NCI-H748 (cell line): ENCODE data around the gene PLEKHN1.
A peak's percentile ranks its signal among the peaks of the same experiment; 100 is the strongest.
"Not testable (repeated sequence)": the region's sequence is repeated elsewhere in the genome, so short reads cannot be mapped to it uniquely, and the experiment has no call there.

Experiments
- DNase-seq: peaks from one replicate; lab custom pipeline; 2025; ENCODE audit not compliant: unreplicated experiment; lab: John Stamatoyannopoulos, UW

The PLEKHN1 gene

DNA sequence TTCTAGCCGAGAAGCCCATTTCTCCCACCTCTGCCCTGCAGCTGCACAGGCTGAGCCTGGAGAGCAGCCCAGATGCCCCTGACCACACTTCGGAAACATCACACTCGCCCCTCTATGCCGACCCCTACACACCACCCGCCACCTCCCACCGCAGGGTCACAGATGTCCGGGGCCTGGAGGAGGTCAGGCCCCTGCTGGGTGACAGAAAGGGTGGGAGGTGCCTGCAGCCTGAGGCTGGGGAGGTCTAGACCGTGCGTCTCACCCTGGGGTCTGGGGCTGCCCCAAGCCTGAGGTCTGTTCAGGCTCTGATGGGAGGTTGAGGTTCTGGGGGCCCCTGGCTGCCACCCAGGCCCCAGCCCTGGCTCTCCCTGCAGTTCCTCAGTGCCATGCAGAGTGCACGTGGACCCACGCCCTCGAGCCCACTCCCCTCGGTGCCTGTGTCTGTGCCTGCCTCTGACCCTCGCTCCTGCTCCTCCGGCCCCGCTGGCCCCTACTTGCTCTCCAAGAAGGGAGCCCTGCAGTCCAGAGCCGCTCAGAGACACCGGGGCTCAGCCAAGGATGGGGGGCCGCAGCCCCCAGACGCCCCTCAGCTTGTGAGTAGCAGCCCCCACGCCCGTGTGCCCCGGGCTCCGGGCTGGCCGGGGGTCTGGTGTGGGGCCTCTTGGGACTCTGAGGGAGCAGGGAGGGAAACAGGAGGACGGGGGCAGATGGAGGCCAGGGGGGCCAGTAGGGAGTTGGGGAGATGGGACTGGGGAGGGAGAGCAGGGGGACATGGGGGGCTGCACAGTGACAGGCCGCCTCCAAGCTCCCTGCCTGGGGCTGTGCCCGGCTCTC is 7.4 kb downstream of the PLEKHN1 start:
- DNase-seq: no peak

DNA sequence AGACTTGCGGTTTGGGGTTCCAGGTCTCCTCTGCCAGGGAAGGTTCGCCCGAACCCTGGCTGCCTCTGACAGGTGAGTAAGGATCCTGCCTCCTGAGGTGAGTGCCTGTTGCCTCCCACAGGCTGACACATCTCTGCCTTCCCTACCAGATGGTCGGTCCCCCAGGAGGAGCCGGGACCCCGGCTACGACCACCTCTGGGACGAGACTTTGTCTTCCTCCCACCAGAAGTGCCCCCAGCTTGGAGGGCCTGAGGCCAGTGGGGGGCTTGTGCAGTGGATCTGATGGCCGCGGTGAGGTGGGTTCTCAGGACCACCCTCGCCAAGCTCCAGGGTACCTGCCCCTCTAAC is 8.0 kb downstream of the PLEKHN1 start:
- no peak for DNase-seq

DNA sequence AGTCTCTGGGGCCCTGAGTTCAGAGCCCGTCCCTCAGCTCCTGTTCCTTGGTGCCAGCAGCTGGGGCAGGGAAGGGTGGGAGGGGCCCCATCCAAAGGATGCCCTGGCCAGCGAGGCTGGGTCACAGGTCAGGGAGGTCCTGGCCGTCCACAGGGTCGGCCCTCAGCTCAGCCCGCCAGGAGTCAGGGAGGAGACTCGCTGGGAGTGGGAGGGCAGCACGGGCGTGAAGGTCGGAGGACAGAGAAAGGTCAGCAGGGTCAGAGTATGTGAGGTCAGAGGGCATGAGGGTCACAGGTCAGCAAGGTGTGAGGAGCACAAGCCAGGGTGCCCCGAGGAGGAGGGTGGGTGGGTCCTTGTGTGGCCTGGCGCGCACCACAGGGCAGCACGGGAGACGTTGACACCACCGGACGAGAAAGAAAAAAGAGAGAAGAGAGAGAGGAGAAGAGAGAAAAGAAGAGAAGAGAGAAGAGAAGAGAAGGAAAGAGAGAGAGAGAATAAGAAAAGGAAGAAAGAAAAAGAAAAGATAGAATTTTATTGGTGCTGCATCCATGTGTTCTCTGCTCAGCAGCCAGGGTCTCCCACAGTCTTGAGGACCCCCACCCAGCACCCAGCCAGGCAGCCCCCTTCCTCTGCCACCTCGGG is 8.5 kb downstream of the PLEKHN1 start:
- DNase-seq: no peak

DNA sequence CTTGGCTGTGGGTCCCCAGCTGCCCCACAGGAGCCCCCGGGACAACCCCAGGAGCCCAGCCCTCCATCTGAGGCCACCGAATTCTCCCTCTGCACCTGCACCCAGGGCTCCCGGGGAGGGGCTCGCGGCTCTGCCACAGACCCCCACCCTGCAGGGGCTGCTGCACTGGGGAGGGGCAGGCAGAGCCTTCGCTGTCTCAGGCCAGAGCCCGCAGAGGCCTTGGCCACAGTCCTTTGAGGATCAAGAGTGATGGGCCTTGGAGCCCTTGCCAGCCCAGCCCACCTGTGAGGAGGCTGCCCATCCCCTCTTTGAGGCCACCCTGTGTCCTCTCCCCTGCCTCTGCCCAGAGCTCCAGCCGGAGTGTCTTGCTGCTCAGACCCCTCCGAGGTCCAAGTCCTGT is 9.1 kb downstream of the PLEKHN1 start:
- no peak for DNase-seq

DNA sequence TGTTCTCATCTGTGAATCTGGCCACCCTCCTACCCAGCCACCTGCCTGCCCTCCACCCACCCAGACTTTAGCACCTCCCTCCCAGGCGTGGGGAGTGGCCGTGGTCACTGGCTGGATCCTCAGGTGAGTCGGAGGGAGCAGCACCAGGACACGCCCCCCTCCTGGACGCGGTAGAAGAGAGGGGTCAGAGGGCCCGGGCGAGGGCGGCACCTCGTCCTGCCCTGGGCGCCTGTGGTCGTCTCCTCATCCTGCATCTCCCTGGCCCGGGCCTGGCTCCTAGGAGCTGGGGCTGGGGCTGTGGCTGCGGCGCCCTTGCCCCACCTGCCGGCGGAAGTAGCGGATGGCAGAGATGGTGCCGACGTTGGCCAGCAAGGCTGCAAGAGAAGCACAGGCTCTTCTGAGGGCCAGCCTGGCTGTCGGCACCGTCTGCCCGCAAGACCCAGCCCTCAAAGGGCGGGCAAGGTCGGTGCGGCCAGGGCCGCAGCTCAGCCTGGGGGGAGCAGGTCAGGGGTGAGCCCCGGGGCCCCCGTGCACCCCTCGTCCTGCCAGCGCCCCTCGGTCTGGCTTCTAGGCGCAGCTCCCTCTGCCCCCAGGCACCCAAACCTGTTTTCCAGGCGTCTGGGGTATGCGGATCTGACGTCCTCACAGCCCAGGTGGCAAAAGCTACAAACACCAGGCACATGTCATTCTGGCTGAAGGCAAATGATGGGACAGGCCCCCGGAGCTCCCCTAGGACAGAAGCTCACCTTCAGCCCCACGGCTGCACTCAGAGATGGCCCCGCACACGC is 9.8 kb downstream of the PLEKHN1 start:
- peak; percentile 77 for DNase-seq

DNA sequence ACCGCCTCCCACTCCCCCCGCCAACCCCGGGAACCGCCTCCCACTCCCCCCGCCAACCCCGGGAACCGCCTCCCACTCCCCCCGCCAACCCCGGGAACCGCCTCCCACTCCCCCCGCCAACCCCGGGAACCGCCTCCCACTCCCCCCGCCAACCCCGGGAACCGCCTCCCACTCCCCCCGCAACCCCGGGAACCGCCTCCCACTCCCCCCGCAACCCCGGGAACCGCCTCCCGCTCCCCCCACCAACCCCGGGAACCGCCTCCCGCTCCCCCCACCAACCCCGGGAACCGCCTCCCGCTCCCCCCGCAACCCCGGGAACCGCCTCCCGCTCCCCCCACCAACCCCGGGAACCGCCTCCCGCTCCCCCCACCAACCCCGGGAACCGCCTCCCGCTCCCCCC is 10.5 kb downstream of the PLEKHN1 start:
- not testable (repeated sequence) for DNase-seq

DNA sequence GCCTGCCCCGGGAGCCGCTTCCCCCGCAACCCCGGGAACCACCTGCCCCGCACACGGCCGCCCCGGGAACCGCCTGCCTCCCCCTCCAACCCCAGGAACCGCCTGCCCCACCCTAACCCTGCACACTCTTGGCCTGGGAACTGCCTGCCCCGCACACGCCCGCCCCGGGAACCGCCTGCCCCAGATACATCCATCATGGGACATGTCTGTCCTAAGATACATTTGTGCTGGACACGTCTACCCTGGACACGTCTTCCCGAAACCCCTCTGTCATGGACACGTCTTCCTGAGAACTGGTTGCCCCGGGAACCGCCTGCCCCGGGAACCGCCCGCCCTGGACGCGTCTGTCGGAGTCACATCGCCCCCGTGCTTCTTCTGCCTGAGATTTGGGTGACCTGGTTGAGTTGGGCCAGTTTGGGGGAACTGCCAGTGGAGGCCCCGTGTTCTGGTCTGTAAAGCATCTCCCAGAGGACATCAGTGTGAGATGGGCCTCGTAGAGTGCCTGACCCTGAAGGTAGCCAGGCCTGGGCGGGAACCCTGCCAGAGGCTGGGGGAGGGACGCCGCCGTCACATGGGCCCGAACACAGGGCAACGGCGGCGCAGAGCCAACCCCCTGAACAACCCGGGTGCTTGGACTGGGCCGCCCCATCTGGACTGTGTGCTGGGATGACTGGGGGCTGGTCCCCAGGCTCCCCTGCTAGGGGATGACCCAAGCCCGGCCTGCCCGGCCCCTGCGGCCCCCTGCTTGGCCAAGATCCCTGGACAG is 12.0 kb downstream of the PLEKHN1 start:
- DNase-seq: peak; percentile 24

DNA sequence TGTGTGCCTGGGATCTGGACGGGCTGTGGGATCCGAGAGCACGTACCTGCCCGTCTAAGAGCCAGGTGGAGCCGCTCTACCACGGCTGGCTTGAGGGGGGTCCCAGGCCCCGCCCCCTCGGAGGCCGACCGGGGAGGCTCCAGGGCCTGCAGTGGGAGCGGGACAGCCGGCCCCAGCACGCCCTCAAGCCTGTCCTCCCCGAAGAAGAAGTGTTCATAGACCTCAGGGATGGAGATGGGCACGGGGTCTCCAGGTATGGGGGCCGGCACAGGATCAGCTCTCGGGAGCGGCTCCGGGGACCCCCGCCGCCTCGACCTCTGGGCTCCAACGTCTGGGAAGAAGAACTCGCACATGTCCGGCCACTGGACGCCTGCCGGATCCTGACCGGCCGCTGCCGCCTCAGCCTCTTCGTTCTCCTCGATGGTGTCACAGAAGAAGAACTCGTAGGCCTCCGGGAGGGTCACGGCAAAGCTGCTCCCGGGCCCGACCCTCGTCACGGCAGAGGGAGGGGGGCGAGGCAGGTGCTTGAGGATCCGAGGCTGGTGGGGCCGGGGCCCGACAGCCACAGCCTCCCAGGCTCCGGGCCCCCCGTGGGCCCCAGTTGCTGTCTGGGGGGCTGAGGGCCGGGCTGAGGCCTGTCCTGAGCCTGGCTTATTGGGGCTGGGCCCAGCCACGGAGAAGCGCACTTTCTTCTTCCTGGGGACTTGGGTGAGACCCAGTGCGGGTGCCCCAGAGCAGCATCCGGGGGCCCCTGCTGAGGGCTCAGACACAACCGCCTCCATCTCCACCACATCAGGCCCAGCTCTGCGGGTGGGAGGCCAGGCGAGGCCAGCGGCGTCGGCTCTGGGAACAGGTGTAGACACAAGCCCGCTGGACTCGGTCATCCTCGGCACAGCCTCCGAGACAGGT is 12.8 kb downstream of the PLEKHN1 start:
- DNase-seq: no peak

DNA sequence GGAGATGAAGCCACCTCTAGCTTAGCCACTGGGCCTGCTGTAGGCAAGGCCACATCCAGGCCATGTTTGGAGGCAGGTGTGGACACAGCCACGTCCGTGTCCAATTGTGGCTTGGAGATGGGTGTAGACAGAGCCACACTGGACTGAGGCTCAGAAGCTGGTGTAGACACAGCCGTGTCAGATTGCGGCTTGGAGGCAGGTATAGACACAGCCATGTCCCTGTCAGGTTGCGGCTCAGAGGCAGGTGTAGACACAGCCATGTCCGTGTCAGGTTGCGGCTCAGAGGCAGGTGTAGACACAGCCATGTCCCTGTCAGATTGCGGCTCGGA is 13.4 kb downstream of the PLEKHN1 start:
- DNase-seq: peak; percentile 14

DNA sequence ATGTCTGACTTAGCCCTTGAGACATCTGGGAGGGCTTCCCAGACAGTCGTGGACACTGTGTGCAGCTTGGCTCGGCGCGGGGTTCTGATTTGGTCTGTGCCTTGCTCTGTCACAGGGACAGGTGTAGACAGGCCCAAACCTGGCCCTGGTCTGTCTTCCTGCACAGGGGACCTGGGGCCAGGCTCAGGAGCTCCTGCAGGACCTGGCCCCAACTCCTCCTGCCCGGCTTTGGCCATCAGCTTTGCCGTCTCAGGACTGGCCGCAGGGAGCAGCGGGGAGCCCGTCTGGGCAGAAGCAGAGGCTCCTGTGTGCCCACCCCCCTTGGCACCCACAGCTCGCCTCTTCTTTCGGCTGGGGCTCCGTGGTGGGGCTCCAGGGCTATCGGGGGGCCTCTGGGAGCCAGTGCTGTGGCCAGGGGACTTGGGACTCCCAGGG is 13.9 kb downstream of the PLEKHN1 start:
- no peak for DNase-seq

DNA sequence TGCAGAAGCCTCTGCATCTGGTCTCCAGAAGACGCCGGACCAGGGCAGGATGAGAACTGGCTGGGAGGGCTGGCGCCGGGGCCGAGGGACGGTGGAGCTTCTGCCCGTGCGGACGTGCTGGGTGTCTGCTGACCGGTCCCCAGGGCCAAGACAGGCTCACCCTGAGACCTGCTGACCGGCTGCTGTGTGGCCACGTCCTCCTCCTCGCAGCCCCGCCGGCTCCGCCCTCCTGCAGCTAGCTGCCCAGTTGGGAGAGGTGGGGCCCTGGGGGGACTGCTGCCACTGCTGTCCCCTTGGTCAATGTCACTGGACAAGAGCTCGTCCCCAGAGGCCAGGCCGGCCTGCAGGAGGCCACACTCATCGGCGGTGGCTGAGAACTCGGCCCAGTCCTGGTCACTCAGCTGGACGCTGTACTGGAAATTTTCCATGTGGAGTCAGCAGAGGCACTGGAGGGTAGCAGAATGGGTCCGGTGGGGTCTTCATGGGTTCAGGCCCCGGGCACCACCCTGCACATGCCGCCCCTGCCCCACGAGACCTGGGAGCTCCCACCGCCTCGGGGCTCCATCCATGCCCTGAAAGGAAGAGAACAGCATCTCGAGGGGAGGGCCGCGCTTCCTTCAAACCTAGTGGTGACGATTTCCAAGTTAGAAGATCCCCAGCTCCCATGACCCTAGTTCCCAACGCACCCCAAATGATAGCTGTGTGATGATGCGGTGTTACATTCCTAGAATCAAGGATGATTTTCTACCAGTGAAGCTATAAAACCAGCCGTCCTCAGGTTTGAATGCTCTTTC is 14.5 kb downstream of the PLEKHN1 start:
- DNase-seq: no peak

DNA sequence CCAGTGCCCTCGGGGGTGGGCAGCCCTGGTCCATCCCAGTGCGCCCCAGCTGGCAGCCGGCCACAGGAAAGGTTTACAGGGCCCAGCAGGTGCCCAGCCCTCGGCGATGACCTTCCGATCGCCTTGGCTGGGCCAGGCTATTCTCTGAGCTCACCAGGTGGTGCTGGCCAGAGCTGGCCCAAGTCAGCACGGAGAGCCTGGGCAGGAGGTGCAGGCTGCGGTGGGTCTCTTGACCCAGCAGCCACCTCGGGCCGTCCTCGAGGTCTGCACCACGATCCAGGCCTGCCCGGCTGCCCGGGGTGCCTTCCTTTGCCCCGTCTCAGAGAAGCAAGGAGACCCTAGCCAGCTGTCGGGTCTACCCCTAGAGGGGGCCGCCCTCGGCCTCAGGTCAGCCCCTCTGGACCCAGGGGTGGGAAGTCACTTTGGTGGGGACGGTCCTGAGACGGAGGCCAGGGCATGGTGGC is 15.2 kb downstream of the PLEKHN1 start:
- DNase-seq: no peak

DNA sequence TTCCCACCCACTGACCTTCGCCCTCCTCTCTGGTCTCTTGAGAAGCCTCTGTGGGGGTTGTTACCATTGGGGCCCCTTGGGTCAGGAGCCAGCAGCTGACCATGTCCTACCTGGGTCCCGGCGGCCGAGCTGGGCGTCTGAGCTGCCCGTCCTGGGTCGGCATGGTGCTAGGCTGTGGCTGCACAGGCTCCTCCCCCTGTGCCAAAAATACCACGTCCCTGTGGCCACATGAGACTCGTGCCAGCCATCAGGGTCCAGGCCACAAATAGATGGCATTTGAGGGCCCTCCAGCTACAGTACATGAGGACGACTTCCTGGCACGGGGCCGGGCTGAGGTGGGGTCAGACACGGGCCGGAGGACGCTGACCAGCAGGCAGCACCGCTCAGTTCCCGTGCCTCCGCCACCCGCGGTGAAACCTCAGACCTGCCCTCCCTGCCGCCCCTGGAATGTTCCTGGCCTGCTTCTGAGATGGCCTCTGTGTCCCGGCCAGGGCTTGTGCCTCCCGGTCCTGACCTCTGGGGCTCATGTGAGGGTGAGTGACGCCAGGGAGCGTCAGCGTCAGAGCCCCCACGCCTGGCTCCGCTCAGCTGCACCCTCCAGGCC is 15.8 kb downstream of the PLEKHN1 start, which contains the start of gene PERM1:
PERM1 (minus strand) TSS at position 139 of the 604 bp plus-strand sequence. CDS start 1,064 bp downstream, outside the sequence.
- no peak for DNase-seq

DNA sequence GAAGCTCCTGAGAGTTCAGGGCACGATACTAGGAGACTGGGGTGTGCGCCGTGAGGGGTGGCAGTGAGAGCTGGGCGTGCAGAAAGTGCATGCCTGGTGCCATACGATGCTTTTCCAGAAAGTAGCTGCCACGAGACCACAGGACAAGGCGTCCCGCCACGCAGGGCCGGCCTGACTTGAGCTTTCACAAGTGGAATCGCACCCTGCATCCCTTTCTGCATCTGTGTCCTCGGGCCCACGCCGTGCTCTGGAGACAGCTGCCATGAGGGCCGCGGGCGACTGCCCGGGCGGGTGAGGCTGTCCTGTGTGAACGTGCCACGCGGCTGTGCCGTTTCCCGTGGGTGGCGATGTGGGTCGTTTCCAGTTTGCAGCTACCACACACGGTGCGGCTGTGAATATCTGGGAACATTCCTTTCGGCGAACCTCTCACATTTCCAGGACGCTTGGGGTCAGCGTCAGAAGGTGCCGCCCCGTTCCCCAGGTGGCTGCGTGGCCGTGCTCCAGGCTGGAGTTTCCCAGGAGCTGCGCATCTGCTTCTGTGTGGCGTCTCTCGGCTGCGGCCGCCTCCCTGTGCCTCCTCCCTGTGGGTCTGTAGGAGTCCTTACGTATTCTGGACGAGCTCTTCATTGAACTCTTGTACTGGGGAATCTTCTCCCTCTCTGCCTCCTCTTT is 16.6 kb downstream of the PLEKHN1 start:
- DNase-seq: no peak

DNA sequence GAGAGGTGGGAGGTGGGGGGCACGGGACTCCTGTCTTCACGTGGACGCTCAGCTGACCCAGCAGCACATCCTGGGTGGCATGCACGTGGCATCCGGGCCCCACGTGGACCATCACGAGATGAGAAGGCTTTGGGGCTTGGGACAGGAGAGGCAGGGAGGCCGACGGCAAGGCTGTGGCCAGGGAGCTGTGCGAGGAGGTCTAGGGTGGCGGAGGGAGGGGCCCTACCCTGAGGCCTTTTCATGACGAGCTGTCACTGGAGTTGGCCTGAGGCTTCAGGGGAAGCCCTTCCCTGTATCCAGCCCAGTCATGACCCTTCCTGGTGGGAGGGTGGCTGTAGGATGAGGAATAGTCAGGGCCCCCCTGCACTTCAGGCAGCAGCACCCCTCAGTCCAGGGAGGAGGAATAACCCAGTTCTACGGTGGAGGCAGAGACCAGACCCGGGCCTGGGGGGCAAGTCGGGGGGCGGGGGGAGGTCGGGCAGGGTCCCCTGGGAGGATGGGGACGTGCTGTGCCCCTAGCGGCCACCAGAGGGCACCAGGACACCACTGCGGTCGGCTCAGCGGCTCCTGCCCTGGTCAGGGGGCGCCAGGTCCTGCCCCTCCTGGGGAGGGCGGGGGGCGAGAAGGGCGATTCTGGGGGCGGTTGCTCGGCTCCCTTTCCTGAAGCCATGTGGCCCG is 17.7 kb downstream of the PLEKHN1 start:
- peak; percentile 13 for DNase-seq

DNA sequence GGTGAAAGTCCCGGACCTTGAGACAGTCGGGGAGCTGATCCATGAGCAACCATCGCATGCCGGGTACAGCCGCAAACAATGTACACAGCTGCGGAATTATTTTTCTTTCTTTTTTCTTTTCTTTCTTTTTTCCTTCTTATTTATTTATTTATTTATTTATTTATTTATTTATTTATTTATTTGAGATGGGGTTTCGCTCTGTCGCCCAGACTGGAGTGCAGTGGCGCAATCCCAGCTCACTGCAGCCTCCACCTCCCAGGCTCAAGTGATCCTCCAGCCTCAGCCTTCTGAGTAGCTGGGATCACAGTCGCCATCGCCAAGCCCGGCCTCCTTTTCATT is 18.2 kb downstream of the PLEKHN1 start:
- DNase-seq: no peak

DNA sequence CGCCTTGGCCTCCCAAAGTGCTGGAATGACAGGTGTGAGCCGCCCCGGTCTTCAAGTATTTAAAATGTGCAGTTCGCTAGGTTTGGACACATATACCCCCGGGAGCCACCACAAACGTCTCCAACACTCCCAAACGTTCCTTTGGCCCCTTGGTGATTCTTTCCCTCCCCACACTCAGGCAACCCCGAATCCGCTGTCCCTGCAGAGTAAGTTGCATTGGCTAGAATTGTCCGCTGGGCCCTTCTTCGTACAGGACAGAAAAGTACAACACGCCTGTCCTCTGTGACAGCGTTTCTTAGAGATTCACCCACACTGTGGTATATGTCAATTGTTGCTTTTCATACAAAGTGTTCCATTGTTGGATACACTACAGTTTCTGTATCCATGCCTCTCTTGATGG is 18.8 kb downstream of the PLEKHN1 start:
- no peak for DNase-seq

DNA sequence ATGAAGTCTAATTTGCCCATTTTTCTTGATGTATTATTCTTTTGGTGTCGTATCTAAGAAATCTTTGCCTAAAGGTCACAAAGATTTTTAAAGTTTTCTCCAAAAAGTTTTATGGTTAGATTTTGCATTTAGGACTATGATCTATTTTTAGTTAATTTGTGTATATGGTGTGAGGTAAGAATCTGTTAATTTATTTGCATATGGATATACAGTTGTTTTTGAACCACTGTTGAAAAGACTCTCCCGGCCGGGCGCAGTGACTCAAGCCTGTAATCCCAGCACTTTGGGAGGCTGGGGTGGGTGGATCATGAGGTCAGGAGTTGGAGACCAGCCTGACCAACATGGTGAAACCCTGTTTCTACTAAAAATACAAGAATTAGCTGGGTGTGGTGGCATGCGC is 21.8 kb downstream of the PLEKHN1 start:
- DNase-seq: not testable (repeated sequence)
